ENCODE results near the gene ARL6IP6.

DNA sequence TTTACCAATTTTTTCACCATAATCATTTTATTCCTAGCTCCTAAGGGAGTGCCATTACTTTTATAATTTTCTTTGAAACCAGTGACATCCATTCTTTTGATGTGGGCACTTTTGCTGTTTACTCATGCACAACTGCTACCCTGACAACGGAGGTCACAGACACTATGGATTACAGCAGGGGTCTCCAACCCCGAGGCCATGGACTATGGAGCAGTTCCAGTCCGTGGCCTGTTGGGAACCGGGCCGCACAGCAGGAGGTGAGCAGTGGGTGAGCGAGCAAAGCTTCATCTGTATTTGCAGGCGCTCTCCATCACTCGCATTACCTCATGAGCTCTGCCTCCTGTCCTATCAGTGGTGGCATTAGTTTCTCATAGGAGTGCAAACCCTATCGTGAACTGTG, 35.8 kb upstream of the ARL6IP6 start:
- TF ChIP-seq, protein P1, sequence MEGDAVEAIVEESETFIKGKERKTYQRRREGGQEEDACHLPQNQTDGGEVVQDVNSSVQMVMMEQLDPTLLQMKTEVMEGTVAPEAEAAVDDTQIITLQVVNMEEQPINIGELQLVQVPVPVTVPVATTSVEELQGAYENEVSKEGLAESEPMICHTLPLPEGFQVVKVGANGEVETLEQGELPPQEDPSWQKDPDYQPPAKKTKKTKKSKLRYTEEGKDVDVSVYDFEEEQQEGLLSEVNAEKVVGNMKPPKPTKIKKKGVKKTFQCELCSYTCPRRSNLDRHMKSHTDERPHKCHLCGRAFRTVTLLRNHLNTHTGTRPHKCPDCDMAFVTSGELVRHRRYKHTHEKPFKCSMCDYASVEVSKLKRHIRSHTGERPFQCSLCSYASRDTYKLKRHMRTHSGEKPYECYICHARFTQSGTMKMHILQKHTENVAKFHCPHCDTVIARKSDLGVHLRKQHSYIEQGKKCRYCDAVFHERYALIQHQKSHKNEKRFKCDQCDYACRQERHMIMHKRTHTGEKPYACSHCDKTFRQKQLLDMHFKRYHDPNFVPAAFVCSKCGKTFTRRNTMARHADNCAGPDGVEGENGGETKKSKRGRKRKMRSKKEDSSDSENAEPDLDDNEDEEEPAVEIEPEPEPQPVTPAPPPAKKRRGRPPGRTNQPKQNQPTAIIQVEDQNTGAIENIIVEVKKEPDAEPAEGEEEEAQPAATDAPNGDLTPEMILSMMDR (conservative IDR thresholded peaks at IDR 0.05; ENCODE audit: low read depth, low read length): no peak
- TF ChIP-seq EZH2 (IDR thresholded peaks at IDR 0.05; ENCODE audit: borderline replicate concordance, low read depth, low read length, poor library complexity, severe bottlenecking): no peak
